Choroid plexus epithelial cell (primary cell): ENCODE measurements around the gene MAPKAPK2.
A peak's percentile ranks its signal among the peaks of the same experiment; 100 is the strongest.

Experiments used
- DNase-seq: peaks from one replicate; pipeline ENCODE4 v3.0.0-alpha.2; 2010; ENCODE audit warnings: low read depth
- H3K4me3 ChIP-seq: 2 replicates; pipeline ENCODE4 v1.5.1; 2011; ENCODE audit warnings: low read depth, mild to moderate bottlenecking, control low read depth, low read length, moderate library complexity
- TF ChIP-seq, protein P1 (sequence below): conservative IDR thresholded peaks from 2 replicates; pipeline ENCODE4 v1.5.1; 2011; ENCODE audit warnings: low read depth, mild to moderate bottlenecking, control low read depth, inconsistent platforms, low read length, moderate library complexity

MAPKAPK2 gene

DNA sequence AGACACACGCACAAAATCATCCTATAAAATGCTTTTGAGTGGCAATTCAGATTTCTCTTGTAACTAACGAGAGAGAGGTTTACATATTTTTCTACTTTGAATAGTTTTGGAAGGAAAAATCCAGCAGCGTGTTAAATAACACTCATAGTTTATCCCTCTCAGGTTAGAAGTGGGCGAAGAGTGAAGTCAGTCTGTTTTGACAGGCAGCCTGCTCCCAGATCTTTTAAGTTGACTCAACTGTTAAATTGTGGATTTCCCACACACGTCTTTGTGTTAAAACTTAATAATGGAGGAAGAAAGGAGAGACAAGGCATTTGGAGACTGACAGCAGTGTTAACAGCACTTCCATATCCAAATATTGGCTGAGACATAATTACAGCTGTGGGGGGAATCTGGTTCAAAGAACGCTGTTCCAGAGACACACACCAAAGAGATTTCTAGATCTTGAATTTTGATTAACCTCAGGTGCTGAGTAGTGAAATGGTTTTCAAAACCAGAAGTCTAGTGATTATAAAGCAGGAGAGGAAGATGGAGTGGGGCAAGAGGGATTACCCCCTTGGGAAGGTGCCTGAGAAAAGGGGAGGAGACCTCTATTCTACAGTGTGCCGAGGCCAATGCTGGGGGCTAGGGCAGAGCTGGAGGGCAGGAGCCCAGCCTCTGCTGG is 2.7 kb downstream of the MAPKAPK2 start:
- H3K4me3 ChIP-seq: peak overlapping the region; percentile 86
- TF ChIP-seq, protein P1, sequence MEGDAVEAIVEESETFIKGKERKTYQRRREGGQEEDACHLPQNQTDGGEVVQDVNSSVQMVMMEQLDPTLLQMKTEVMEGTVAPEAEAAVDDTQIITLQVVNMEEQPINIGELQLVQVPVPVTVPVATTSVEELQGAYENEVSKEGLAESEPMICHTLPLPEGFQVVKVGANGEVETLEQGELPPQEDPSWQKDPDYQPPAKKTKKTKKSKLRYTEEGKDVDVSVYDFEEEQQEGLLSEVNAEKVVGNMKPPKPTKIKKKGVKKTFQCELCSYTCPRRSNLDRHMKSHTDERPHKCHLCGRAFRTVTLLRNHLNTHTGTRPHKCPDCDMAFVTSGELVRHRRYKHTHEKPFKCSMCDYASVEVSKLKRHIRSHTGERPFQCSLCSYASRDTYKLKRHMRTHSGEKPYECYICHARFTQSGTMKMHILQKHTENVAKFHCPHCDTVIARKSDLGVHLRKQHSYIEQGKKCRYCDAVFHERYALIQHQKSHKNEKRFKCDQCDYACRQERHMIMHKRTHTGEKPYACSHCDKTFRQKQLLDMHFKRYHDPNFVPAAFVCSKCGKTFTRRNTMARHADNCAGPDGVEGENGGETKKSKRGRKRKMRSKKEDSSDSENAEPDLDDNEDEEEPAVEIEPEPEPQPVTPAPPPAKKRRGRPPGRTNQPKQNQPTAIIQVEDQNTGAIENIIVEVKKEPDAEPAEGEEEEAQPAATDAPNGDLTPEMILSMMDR: no peak

DNA sequence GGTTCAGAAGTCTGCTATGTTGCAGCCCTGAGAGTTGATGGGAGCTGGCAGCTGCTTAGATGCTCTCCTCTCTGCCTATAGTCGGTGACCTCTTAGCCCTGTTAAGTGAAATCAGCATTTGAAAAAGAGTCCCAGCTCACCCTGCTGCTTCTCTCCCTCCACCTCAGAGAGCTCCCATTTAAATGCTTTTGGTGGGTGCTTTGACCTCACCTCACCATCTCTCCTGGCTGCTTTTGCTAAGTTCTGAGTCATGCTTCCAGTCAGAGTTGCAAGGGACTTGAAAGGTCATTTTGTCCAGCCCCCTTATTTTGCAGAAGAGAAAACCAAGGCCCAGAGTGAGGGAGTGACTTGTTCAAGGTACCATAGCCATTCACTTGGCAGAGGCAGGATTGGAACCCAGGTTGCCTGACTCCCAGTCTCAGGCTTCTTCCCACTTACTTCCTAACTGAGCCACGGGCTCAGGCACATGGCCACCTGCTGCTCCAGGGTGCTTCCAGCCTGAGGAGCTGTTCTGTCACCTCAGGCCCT is 3.3 kb downstream of the MAPKAPK2 start:
- peak overlapping the region; percentile 86 for H3K4me3 ChIP-seq
- DNase-seq: peak; percentile 55

More for the DNA sequence above, 2.7 kb downstream of the MAPKAPK2 start:
- DNase-seq: no peak

DNA sequence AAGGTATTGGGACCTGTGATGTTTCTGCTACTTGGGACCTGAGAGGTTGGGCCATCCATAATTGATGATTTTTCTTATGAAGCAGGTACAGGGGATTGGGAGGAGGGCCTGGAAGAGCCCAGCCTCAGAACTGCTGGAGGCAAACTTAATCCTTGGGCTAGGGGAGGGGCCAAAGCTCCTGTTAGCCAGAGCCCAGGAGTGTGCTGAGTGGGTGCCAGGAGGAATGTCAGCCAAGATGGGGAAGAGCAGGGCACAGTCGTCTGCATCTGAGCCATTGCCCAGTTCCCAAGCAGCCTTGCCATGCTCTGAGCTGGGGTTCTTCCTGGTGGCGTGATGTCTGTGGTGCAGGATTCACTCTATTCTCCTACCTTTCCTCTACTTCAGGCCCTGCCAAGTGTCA is 5.8 kb downstream of the MAPKAPK2 start:
- DNase-seq: no peak
- TF ChIP-seq, protein P1: no peak
- H3K4me3 ChIP-seq: no peak overlapping the region

More for the DNA sequence above, 3.3 kb downstream of the MAPKAPK2 start:
- TF ChIP-seq, protein P1: no peak

DNA sequence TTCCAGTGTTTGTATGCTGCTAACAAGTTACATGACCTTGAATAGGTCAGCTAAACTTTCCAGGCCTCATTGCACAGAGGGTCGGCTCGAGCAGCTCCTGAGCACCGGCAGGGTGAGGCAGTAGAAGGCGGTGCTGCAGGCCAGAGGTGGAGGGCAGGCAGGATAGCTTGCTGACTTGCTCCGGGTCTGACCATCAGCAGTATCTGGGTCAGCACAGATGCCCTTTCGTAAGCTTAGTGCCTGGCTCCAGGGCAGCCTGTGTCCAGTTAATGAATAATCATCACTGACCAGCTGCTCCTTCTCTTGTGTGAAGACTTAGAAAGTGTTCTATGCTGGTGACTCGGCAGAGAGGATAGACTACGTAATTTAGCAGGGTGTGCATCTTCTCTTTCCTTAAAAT is 6.9 kb downstream of the MAPKAPK2 start:
- DNase-seq: no peak
- TF ChIP-seq, protein P1: no peak
- H3K4me3 ChIP-seq: no peak overlapping the region

DNA sequence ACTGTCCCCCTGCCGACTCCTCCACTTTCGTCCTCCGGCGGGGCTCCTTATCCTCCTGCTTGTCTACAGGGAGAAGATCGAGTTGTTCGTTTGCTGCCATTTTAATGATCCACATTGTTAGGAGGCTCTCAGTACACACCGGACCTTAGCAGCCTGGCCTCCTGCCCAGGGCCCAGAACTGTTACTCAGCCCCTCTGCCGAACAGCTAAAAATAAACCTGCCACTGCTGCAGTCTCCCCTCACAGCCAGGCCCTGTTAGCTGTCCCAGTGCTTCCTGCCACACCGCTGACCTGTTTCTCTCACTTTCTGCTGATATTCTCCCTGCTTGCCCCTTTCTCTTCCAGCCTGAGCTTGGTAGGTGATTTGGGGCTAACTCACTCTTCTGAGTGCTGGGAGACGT is 8.3 kb downstream of the MAPKAPK2 start:
- TF ChIP-seq, protein P1: no peak
- DNase-seq: peak; percentile 77
- no peak overlapping the region for H3K4me3 ChIP-seq

DNA sequence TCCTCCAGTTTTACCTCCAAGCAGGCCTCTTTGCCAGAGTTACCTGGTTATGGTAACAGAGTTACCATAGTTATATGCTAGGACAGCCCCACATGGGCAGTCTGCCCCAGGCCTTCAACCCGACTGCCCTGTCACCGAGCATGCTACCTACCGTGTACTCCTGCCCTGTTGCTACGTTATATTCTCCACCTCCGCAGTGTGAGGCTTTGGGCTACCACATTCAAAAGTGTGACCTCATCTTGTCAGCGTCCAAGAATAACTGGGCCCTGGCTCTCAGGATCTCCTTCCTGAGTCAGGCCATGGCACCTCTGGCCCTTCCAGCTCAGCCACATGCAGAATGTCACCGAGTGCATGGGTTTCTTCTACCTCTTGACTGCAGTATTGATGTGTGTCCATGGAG is 8.9 kb downstream of the MAPKAPK2 start:
- DNase-seq: no peak
- TF ChIP-seq, protein P1: no peak

More for the DNA sequence above, 8.9 kb downstream of the MAPKAPK2 start:
- no peak overlapping the region for H3K4me3 ChIP-seq
